K562 (cell line): ENCODE results near the gene CFAP97D2. TPM values are rescaled to one million over a fixed set of nuclear protein-coding genes. Genes with fewer than 3 reads are reported as not detected.

Experiments used
- CHD1 ChIP-seq: fragments of 200-600 bp; sonication (generic); IDR thresholded peaks from one replicate; pipeline ENCODE4 v1.6.1; 2012; ENCODE audit warnings: mild to moderate bottlenecking, moderate library complexity, low read length, inconsistent platforms
- HMG20A ChIP-seq: fragments of 450-650 bp; formaldehyde crosslinking; conservative IDR thresholded peaks from 2 replicates; pipeline ENCODE4 v1.4.0; 2020; ENCODE audit warnings: mild to moderate bottlenecking, mixed read lengths
- JUND ChIP-seq, 2 experiments: IDR thresholded peaks; 2 replicates in 1 of 2; 3 replicates in 1 of 2; pipeline ENCODE4 v1.6.1; 2011; ENCODE audit warnings: borderline replicate concordance in 2 of 2, low read depth in 2 of 2, low read length in 2 of 2, improper control_type of control experiment in 1 of 2, missing biosample characterization in 1 of 2, missing genetic modification characterization in 1 of 2, missing genetic modification reagents in 1 of 2
- REST ChIP-seq, 2 experiments: fragments of 450-650 bp; formaldehyde crosslinking in 1 of 2; IDR thresholded peaks; 2 replicates each; pipeline versions ENCODE4 v1.4.0 to v1.6.1; 2014 to 2020; ENCODE audit warnings: mild to moderate bottlenecking in 2 of 2, borderline replicate concordance in 1 of 2, low read depth in 1 of 2
- RREB1 ChIP-seq: fragments of 250-450 bp; sonication (Bioruptor Pico); IDR thresholded peaks from 2 replicates; pipeline ENCODE4 v1.4.0; 2020
- SIRT6 ChIP-seq: IDR thresholded peaks from one replicate; pipeline ENCODE4 v1.6.1; 2012; ENCODE audit warnings: low read depth, mild to moderate bottlenecking, control low read depth, inconsistent platforms, low read length, moderate library complexity
- XRCC4 ChIP-seq: IDR thresholded peaks from one replicate; pipeline ENCODE4 v1.6.1; 2011; ENCODE audit not compliant: insufficient read depth, insufficient read length; ENCODE audit errors: extremely low read depth
- ZKSCAN3 ChIP-seq: fragments of 250-450 bp; sonication (Bioruptor Pico); IDR thresholded peaks from 2 replicates; pipeline ENCODE4 v1.4.0; 2020
- ZNF639 ChIP-seq, 2 experiments: fragments of 200-800 bp in 1 of 2; sonication (Bioruptor generic) in 1 of 2; sonication (generic) in 1 of 2; formaldehyde crosslinking in 1 of 2; IDR thresholded peaks in 1 of 2; conservative IDR thresholded peaks in 1 of 2; 2 replicates each; pipeline versions ENCODE4 v1.5.0 to v1.6.1; 2016 to 2020; ENCODE audit warnings: missing compliant biosample characterization in 1 of 2, missing genetic modification characterization in 1 of 2, missing genetic modification reagents in 1 of 2
- ZNF717 ChIP-seq: fragments of 250-450 bp; sonication (Bioruptor Pico); IDR thresholded peaks from 2 replicates; pipeline ENCODE4 v1.5.0; 2021
- ZNF785 ChIP-seq: fragments of 250-450 bp; sonication (Bioruptor Pico); IDR thresholded peaks from 2 replicates; pipeline ENCODE4 v1.4.0; 2020; ENCODE audit warnings: mild to moderate bottlenecking
- polyA plus RNA-seq, 8 experiments: library from polyadenylated mRNA; depleted of rRNA in 4 of 8; stranded (reverse) in 5 of 8; unstranded in 3 of 8; fragments of >200 nt; fragmentation: Nextera tagmentation in 2 of 8; fragmentation: Illumina TruSeq in 1 of 8; extraction: Ambion mirVana in 2 of 8; extraction: Trizol in 1 of 8; gene quantifications; 2 replicates each; pipeline versions ENCODE4 v1.2.1 to v1.2.3, GENCODE V29; 2011 to 2014; ENCODE audit warnings: inconsistent platforms in 1 of 8, missing spikeins in 1 of 8
- total RNA-seq, 7 experiments: library from RNA; depleted of rRNA in 6 of 7; stranded (reverse); fragments of >200 nt in 6 of 7; fragmentation: Illumina TruSeq in 2 of 7; extraction: Trizol in 2 of 7; gene quantifications; 2 replicates each; pipeline versions ENCODE4 v1.2.1 to v1.2.3, GENCODE V29; 2011 to 2021; ENCODE audit warnings: low replicate concordance in 1 of 7

Gene CFAP97D2
- total and polyA plus RNA-seq, 9 of the 15 experiments (the other 6 are each of a cell fraction or from before 2014, with no cell fraction given) = not detected

GRCh38 chr13:114222461-114222968 lies 43.5 kb downstream of the CFAP97D2 start (continued):
- TF ChIP-seq ZNF717 (CRISPR knock-in tag) = no peak
- no peak for TF ChIP-seq XRCC4
- TF ChIP-seq HMG20A = no peak
- TF ChIP-seq JUND (IDR thresholded peaks at IDR 0.05; ENCODE audit: borderline replicate concordance, low read depth, low read length) = peak; percentile 56; the same call in 1 of the 2 replicates
- TF ChIP-seq JUND (tag; IDR thresholded peaks at IDR 0.05; ENCODE audit: borderline replicate concordance, low read depth, low read length) = peak; percentile 37; the same call in 1 of the 3 replicates
- no peak for TF ChIP-seq ZNF785 (CRISPR knock-in tag)
- TF ChIP-seq REST (IDR thresholded peaks at IDR 0.05; ENCODE audit: borderline replicate concordance) = no peak
- no peak for TF ChIP-seq REST (CRISPR knock-in tag; IDR thresholded peaks at IDR 0.05; ENCODE audit: low read depth)
- no peak for TF ChIP-seq RREB1
- TF ChIP-seq ZKSCAN3 = no peak
- TF ChIP-seq CHD1 = no peak
- peak in 1 of 2 experiments; percentile 72; a peak in 2 of 4 replicates for TF ChIP-seq ZNF639 (CRISPR knock-in tag; conservative IDR thresholded peaks at IDR 0.05 in 1 of 2, IDR thresholded peaks at IDR 0.05 in 1 of 2)
- TF ChIP-seq SIRT6 = no peak
